AG04450 (cell line): ENCODE measurements around the gene TRIM44. TPM values are rescaled to one million over a fixed set of nuclear protein-coding genes. Genes with fewer than 3 reads are reported as not detected.
A peak's percentile ranks its signal among the peaks of the same experiment; 100 is the strongest.

Source experiments
- CTCF ChIA-PET: fragments of 300-600, 350-600 bp; formaldehyde crosslinking; extraction: SDS; loops from one replicate; lab custom pipeline; 2022; ENCODE audit warnings: antibody characterized with exemption, inconsistent platforms; lab: Charles Lee
- POLR2A ChIA-PET: fragments of 350-600 bp; formaldehyde crosslinking; extraction: SDS; loops from one replicate; lab custom pipeline; 2021; ENCODE audit warnings: antibody characterized with exemption, inconsistent platforms; lab: Yijun Ruan, JAX
- DNase-seq: peaks from one replicate; pipeline ENCODE4 v3.0.0-alpha.2; 2011; ENCODE audit warnings: low read depth, low spot score
- H3K27ac ChIP-seq: one replicate; pipeline ENCODE4 v1.5.1; 2012; ENCODE audit warnings: low read depth, low read length, control low read depth
- H3K27me3 ChIP-seq: one replicate; pipeline ENCODE4 v1.6.0; 2012; ENCODE audit warnings: low read length; ENCODE audit not compliant: control insufficient read depth, insufficient read depth
- H3K4me3 ChIP-seq: 2 replicates; pipeline ENCODE4 v1.5.1; 2011; ENCODE audit warnings: mild to moderate bottlenecking, low read depth, low read length, control low read depth
- H3K9me3 ChIP-seq: 2 replicates; pipeline ENCODE4 v1.5.1; 2012; ENCODE audit warnings: low read length; ENCODE audit not compliant: control insufficient read depth, insufficient read depth
- polyA plus RNA-seq: library from polyadenylated mRNA; depleted of rRNA; stranded (reverse); fragments of >200 nt; gene quantifications from 2 replicates; pipeline ENCODE4 v1.2.3, GENCODE V29; 2011
- TF ChIP-seq, protein P1 (sequence below): IDR thresholded peaks from 2 replicates; pipeline ENCODE4 v1.5.1; 2011; ENCODE audit warnings: low read depth, low read length, control low read depth, inconsistent platforms

TRIM44 gene
- polyA plus RNA-seq, 1 experiment, result 70.7 TPM

DNA sequence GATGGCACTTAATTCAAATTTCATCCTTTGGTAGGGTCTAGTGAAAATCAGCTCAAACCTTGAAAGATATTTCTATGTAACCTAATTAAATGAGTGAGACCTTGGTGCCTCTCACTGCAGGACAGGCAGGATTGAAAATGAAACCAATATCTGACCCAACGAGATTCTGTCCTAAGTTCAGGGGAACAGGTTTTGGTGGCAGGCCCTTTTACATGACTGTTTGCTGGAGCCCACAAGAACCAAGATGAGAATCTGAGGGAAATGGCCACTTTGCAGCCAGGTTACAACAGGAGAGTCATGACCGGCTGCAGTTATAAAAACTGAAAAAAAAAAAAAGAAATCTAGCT is 130.2 kb downstream of the TRIM44 start:
- POLR2A ChIA-PET, result no interaction called here

DNA sequence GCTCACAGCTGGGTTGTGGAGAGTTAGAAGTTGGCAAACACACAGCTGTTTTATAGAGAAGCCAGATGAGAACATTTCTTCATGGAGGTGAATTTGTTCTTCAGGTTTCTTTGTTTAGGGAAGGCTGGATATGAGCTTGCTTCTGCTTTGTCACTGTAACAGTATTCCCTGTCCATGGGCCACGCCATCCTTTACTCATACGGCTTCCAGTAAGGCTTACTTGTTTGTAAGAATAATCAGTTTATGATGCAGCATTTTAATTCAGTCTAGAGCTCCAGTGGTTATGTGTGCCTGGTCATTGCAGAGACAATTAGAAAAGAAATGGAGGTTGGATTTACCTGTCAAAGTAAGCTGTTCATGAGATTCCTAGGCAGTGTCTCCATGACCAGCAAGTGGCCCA is 131.8 kb downstream of the TRIM44 start:
- DNase-seq, result no peak
- no peak overlapping the region for H3K27ac ChIP-seq
- H3K9me3 ChIP-seq, result no peaks in the 10 kb centered on the region
- H3K27me3 ChIP-seq, result no peaks in the 10 kb centered on the region
- no peak overlapping the region for H3K4me3 ChIP-seq
- TF ChIP-seq, protein P1, sequence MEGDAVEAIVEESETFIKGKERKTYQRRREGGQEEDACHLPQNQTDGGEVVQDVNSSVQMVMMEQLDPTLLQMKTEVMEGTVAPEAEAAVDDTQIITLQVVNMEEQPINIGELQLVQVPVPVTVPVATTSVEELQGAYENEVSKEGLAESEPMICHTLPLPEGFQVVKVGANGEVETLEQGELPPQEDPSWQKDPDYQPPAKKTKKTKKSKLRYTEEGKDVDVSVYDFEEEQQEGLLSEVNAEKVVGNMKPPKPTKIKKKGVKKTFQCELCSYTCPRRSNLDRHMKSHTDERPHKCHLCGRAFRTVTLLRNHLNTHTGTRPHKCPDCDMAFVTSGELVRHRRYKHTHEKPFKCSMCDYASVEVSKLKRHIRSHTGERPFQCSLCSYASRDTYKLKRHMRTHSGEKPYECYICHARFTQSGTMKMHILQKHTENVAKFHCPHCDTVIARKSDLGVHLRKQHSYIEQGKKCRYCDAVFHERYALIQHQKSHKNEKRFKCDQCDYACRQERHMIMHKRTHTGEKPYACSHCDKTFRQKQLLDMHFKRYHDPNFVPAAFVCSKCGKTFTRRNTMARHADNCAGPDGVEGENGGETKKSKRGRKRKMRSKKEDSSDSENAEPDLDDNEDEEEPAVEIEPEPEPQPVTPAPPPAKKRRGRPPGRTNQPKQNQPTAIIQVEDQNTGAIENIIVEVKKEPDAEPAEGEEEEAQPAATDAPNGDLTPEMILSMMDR, result no peak
- ChIA-PET CTCF (interaction anchor here (1.0 to 9.3 kb wide), 2 partner anchors 28 to 179 kb away, joined by 3 to 104 read pairs; no protein-coding TSS in a partner anchor), POLR2A (no interaction called here)

More for the DNA sequence above, 130.2 kb downstream of the TRIM44 start:
- H3K27me3 ChIP-seq, result no peaks in the 10 kb centered on the region
- CTCF ChIA-PET, result interaction anchor here (1.0 to 9.3 kb wide), 3 partner anchors 29 to 466 kb away, joined by 3 to 104 read pairs (median 18); no protein-coding TSS in a partner anchor
- no peak for DNase-seq
- TF ChIP-seq, protein P1, result no peak
- H3K9me3 ChIP-seq, result no peaks in the 10 kb centered on the region
- no peak overlapping the region for H3K27ac ChIP-seq
- H3K4me3 ChIP-seq, result no peak overlapping the region

- TF ChIP-seq, protein P1, result no peak
- DNase-seq, result peak; percentile 47
- ChIA-PET CTCF (interaction anchor here (1.0 to 9.3 kb wide), 2 partner anchors 28 to 179 kb away, joined by 3 to 104 read pairs; no protein-coding TSS in a partner anchor), POLR2A (no interaction called here)
- Histone ChIP-seq H3K27ac (no peak overlapping the region), H3K9me3 (no peaks in the 10 kb centered on the region), H3K27me3 (no peaks in the 10 kb centered on the region), H3K4me3 (no peak overlapping the region)
Measured at GRCh38 chr11:35794850-35795249, 132.3 kb downstream of the TRIM44 start.

DNA sequence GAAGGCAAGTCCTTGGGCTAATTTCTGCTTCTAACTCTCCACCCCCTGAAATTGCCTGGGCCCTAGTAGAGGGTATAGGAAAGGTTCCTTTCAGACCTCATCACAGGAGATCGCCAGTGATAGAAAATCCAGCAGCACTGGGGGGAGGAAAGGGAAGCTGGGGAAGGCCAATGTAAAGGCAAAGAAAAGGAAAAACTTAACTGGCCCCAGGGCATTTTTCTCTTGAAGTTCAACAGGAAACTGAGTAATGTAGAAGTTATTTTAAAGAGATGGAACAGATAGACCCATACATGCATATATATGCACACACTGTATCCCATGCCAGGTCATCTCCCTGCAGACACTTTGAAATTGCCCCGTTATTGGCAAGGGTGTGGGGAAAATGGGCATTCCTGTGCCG is 134.0 kb downstream of the TRIM44 start:
- H3K27me3 ChIP-seq, result no peaks in the 10 kb centered on the region
- no peaks in the 10 kb centered on the region for H3K9me3 ChIP-seq
- ChIA-PET POLR2A (no interaction called here), CTCF (interaction anchor here (9.3 kb wide), 1 partner anchor 26 kb away, joined by 104 read pairs; no protein-coding TSS in a partner anchor)
- DNase-seq, result no peak
- H3K4me3 ChIP-seq, result no peak overlapping the region
- TF ChIP-seq, protein P1, result no peak
- no peak overlapping the region for H3K27ac ChIP-seq

- POLR2A ChIA-PET, result no interaction called here
- Histone ChIP-seq H3K9me3 (no peaks in the 10 kb centered on the region), H3K27me3 (no peaks in the 10 kb centered on the region), H3K27ac (no peak overlapping the region), H3K4me3 (no peak overlapping the region)
- CTCF ChIA-PET, result interaction anchor here (1.1 to 9.3 kb wide), 2 partner anchors 24 to 333 kb away, joined by 3 to 104 read pairs; no protein-coding TSS in a partner anchor
- DNase-seq, result no peak
- TF ChIP-seq, protein P1, result no peak
Measured at GRCh38 chr11:35798423-35798822, 135.8 kb downstream of the TRIM44 start.
